H1 (cell line): ENCODE data around the gene ZNHIT3. TPM values are rescaled to one million over a fixed set of nuclear protein-coding genes. Genes with fewer than 3 reads are reported as not detected.

Experiments
- CTCF ChIA-PET: fragments of 300-600 bp; sonication (Branson Sonifier 250); formaldehyde crosslinking; loops from one replicate; lab custom pipeline; 2021; ENCODE audit not compliant: partially characterized antibody; lab: Charles Lee
- POLR2A ChIA-PET: fragments of 300-600 bp; sonication (Branson Sonifier 250); formaldehyde crosslinking; loops from one replicate; lab custom pipeline; 2021; ENCODE audit warnings: inconsistent platforms; ENCODE audit not compliant: partially characterized antibody; lab: Charles Lee
- DNase-seq, 2 experiments: peaks; one replicate each; pipeline versions ENCODE4 v3.0.0 to v3.0.0-alpha.2; 2010 to 2022; ENCODE audit warnings: low spot score in 2 of 2, low read depth in 1 of 2, mixed read lengths in 1 of 2
- FAIRE-seq: peaks from 2 replicates; lab custom pipeline; 2011; peaks lifted over from hg19 to GRCh38; lab: Jason Lieb, UNC
- H2AFZ ChIP-seq: 2 replicates; pipeline ENCODE4 v1.8.1; 2012; ENCODE audit warnings: low read length, inconsistent platforms
- H2AK5ac ChIP-seq: 2 replicates; pipeline ENCODE4 v1.6.1; 2013; ENCODE audit warnings: low read depth, low read length
- H2BK120ac ChIP-seq: replicated peaks from 2 replicates; pipeline ENCODE3; 2013; ENCODE audit warnings: low read depth, low read length, inconsistent platforms
- H2BK12ac ChIP-seq: 2 replicates; pipeline ENCODE4 v1.6.1; 2013; ENCODE audit warnings: low read depth, low read length
- H2BK15ac ChIP-seq: 2 replicates; pipeline ENCODE4 v1.6.1; 2013; ENCODE audit warnings: low read length
- H2BK20ac ChIP-seq: 2 replicates; pipeline ENCODE4 v1.6.1; 2013; ENCODE audit warnings: low read length
- H2BK5ac ChIP-seq: 2 replicates; pipeline ENCODE4 v1.6.1; 2013; ENCODE audit warnings: low read depth, low read length
- H3K14ac ChIP-seq: 2 replicates; pipeline ENCODE4 v1.6.1; 2013; ENCODE audit warnings: inconsistent platforms; ENCODE audit not compliant: insufficient read length
- H3K18ac ChIP-seq: 2 replicates; pipeline ENCODE4 v1.6.1; 2013; ENCODE audit warnings: low read length; ENCODE audit errors: extremely low read depth
- H3K23ac ChIP-seq: 2 replicates; pipeline ENCODE4 v1.6.1; 2013; ENCODE audit warnings: inconsistent platforms; ENCODE audit not compliant: insufficient read length
- H3K23me2 ChIP-seq: 2 replicates; pipeline ENCODE4 v1.6.1; 2013; ENCODE audit warnings: low read depth, low read length
- H3K27ac ChIP-seq: 2 replicates; pipeline ENCODE4 v1.6.1; 2011; ENCODE audit warnings: low read depth, low read length, inconsistent platforms
- H3K27me3 ChIP-seq, 4 experiments: replicated peaks in 1 of 4; 1 replicate in 1 of 4; 2 replicates in 3 of 4; pipeline versions ENCODE4 v1.6.1 to v1.8.1; 2011 to 2013; ENCODE audit warnings: low read length in 3 of 4, mild to moderate bottlenecking in 3 of 4, inconsistent platforms in 2 of 4, mixed read lengths in 2 of 4, moderate library complexity in 1 of 4; ENCODE audit not compliant: control insufficient read depth in 3 of 4, insufficient read depth in 3 of 4; ENCODE audit errors: extremely low read depth in 1 of 4
- H3K36me3 ChIP-seq, 4 experiments: 2 replicates each; pipeline versions ENCODE4 v1.6.1 to v1.8.1; 2011 to 2013; ENCODE audit warnings: mild to moderate bottlenecking in 4 of 4, low read length in 3 of 4, moderate library complexity in 2 of 4, control low read depth in 1 of 4, inconsistent platforms in 1 of 4; ENCODE audit not compliant: insufficient read depth in 4 of 4, control insufficient read depth in 2 of 4
- H3K4ac ChIP-seq: replicated peaks from 2 replicates; pipeline ENCODE3; 2013; ENCODE audit warnings: low read length, low read depth, mixed read lengths, inconsistent platforms; ENCODE audit not compliant: insufficient read length
- H3K4me1 ChIP-seq, 4 experiments: replicated peaks in 1 of 4; 1 replicate in 1 of 4; 2 replicates in 3 of 4; pipeline versions ENCODE4 v1.6.1 to v1.8.1; 2011 to 2013; ENCODE audit warnings: low read length in 3 of 4, inconsistent platforms in 2 of 4, mixed read lengths in 1 of 4; ENCODE audit not compliant: insufficient read depth in 4 of 4, control insufficient read depth in 3 of 4
- H3K4me2 ChIP-seq, 2 experiments: 2 replicates each; pipeline versions ENCODE4 v1.6.1 to v1.8.1; 2011 to 2013; ENCODE audit warnings: low read depth in 2 of 2, low read length in 2 of 2, control low read depth in 1 of 2, inconsistent platforms in 1 of 2, mild to moderate bottlenecking in 1 of 2; ENCODE audit not compliant: insufficient read depth in 1 of 2
- H3K4me3 ChIP-seq, 4 experiments: fragments of 200-600, 300-600 bp in 1 of 4; sonication (generic), shearing (Covaris generic), sonication (Bioruptor Twin) in 1 of 4; 2 replicates each; pipeline versions ENCODE4 v1.5.1 to v1.8.1; 2011 to 2016; ENCODE audit warnings: low read length in 4 of 4, low read depth in 3 of 4, control low read depth in 2 of 4, inconsistent platforms in 2 of 4, mild to moderate bottlenecking in 2 of 4, mixed read lengths in 1 of 4, moderate library complexity in 1 of 4; ENCODE audit not compliant: insufficient read depth in 2 of 4; ENCODE audit errors: extremely low read depth in 1 of 4
- H3K56ac ChIP-seq: replicated peaks from 2 replicates; pipeline ENCODE3; 2013; ENCODE audit warnings: low read depth, mild to moderate bottlenecking, mixed read lengths, low read length, inconsistent platforms; ENCODE audit not compliant: insufficient read length
- H3K79me1 ChIP-seq: 2 replicates; pipeline ENCODE4 v1.6.1; 2013; ENCODE audit warnings: low read depth, low read length, control low read depth
- H3K79me2 ChIP-seq, 2 experiments: 2 replicates each; pipeline versions ENCODE4 v1.6.1 to v1.8.1; 2012 to 2013; ENCODE audit warnings: low read length in 2 of 2, mild to moderate bottlenecking in 2 of 2, inconsistent platforms in 1 of 2; ENCODE audit not compliant: insufficient read depth in 2 of 2, control insufficient read depth in 1 of 2
- H3K9ac ChIP-seq, 4 experiments: replicated peaks in 1 of 4; 1 replicate in 1 of 4; 2 replicates in 3 of 4; pipeline versions ENCODE4 v1.6.1 to v1.8.1; 2011 to 2013; ENCODE audit warnings: low read depth in 3 of 4, low read length in 3 of 4, control low read depth in 2 of 4, mild to moderate bottlenecking in 2 of 4, moderate library complexity in 2 of 4, inconsistent platforms in 1 of 4; ENCODE audit errors: extremely low read depth in 1 of 4
- H3K9me3 ChIP-seq, 2 experiments: 2 replicates each; pipeline versions ENCODE4 v1.6.1 to v1.8.1; 2012 to 2013; ENCODE audit warnings: mild to moderate bottlenecking in 2 of 2, moderate library complexity in 2 of 2, control low read depth in 1 of 2, inconsistent platforms in 1 of 2, low read depth in 1 of 2, low read length in 1 of 2, mixed read lengths in 1 of 2; ENCODE audit not compliant: insufficient read depth in 2 of 2
- H4K20me1 ChIP-seq, 2 experiments: replicated peaks in 1 of 2; 2 replicates each; pipeline versions ENCODE3 to v1.8.1; 2011 to 2013; ENCODE audit warnings: inconsistent platforms in 2 of 2, low read length in 2 of 2, mild to moderate bottlenecking in 1 of 2; ENCODE audit not compliant: insufficient read depth in 2 of 2, control insufficient read depth in 1 of 2
- H4K5ac ChIP-seq: 2 replicates; pipeline ENCODE4 v1.6.1; 2013; ENCODE audit warnings: low read length, low read depth, mixed read lengths, inconsistent platforms; ENCODE audit not compliant: insufficient read length
- H4K8ac ChIP-seq: 2 replicates; pipeline ENCODE4 v1.8.0; 2013; ENCODE audit warnings: mild to moderate bottlenecking, moderate library complexity, low read length, inconsistent platforms; ENCODE audit not compliant: insufficient read depth; ENCODE audit errors: extremely low read depth
- H4K91ac ChIP-seq: replicated peaks from 2 replicates; pipeline ENCODE3; 2013; ENCODE audit warnings: low read length, mixed read lengths, inconsistent platforms; ENCODE audit not compliant: insufficient read length
- ASH2L ChIP-seq: fragments of 200-600, 300-600 bp; sonication (generic); IDR thresholded peaks from one replicate; pipeline ENCODE4 v1.7.1; 2017; ENCODE audit warnings: low read length
- ATF2 ChIP-seq: IDR thresholded peaks from 2 replicates; pipeline ENCODE4 v1.6.1; 2012; ENCODE audit warnings: low read length, inconsistent platforms
- BACH1 ChIP-seq: IDR thresholded peaks from 2 replicates; pipeline ENCODE4 v1.6.1; 2012; ENCODE audit warnings: low read length, improper control_type of control experiment
- CBX5 ChIP-seq: fragments of 300-800, 300-1000 bp; sonication (generic); IDR thresholded peaks from 2 replicates; pipeline ENCODE4 v1.7.1; 2016; ENCODE audit warnings: antibody characterized with exemption, low read length, low read depth
- EGR1 ChIP-seq: IDR thresholded peaks from 2 replicates; pipeline ENCODE4 v1.6.1; 2011; ENCODE audit warnings: low read depth, low read length, borderline replicate concordance
- POLR2AphosphoS5 ChIP-seq: IDR thresholded peaks from 2 replicates; pipeline ENCODE4 v1.6.1; 2011; ENCODE audit warnings: low read depth, low read length
- RBBP5 ChIP-seq: IDR thresholded peaks from 2 replicates; pipeline ENCODE4 v1.7.1; 2012; ENCODE audit warnings: low read depth, mild to moderate bottlenecking, inconsistent platforms, low read length, moderate library complexity, borderline replicate concordance
- SIRT6 ChIP-seq: IDR thresholded peaks from one replicate; pipeline ENCODE4 v1.7.1; 2012; ENCODE audit warnings: low read length, inconsistent platforms
- TBP ChIP-seq: IDR thresholded peaks from 2 replicates; pipeline ENCODE4 v1.6.1; 2011; ENCODE audit warnings: low read depth, low read length, improper control_type of control experiment
- TEAD4 ChIP-seq: IDR thresholded peaks from 2 replicates; pipeline ENCODE4 v1.6.1; 2012; ENCODE audit warnings: low read depth, low read length, inconsistent platforms, mixed read lengths
- WGBS, 2 experiments: shearing (Covaris generic) in 1 of 2; methylation state at CpG; one replicate each; pipeline versions ENCODE4 v1.1.6 to v1.1.7; 2013 to 2015; ENCODE audit warnings: low lambda C conversion rate in 2 of 2, mixed read lengths in 2 of 2, inconsistent platforms in 1 of 2, low coverage in 1 of 2, missing lambda C conversion rate in 1 of 2; ENCODE audit not compliant: insufficient replicate concordance in 2 of 2, insufficient coverage in 1 of 2, insufficient read length in 1 of 2; ENCODE audit errors: extremely low coverage in 1 of 2, missing lambda C conversion rate in 1 of 2; 5-methylcytosine and 5-hydroxymethylcytosine counted together
- polyA plus RNA-seq, 7 experiments: library from polyadenylated mRNA; depleted of rRNA in 3 of 7; stranded (reverse) in 5 of 7; unstranded in 2 of 7; fragments of >200 nt in 5 of 7; fragments of 200-250 nt in 2 of 7; gene quantifications; 1 replicate in 5 of 7; 2 replicates in 1 of 7; 4 replicates in 1 of 7; pipeline versions ENCODE4 v1.2.1 to v1.2.3, GENCODE V29; 2011 to 2013; ENCODE audit warnings: missing spikeins in 2 of 7, mixed read lengths in 2 of 7
- total RNA-seq: library from RNA; stranded (reverse); fragmentation: NEBNext Ultra II Directional; extraction: Animal tissue kit (Norgen Biotek cat#: 25700); gene quantifications from 2 replicates; pipeline ENCODE4 v1.2.1, GENCODE V29; 2021
- TF ChIP-seq, protein P1 (sequence below): IDR thresholded peaks from 2 replicates; pipeline ENCODE4 v1.6.1; 2011; ENCODE audit warnings: low read length, improper control_type of control experiment

The ZNHIT3 gene
- total and polyA plus RNA-seq, 2 of the 8 experiments (the other 6 are each of a cell fraction or from before 2014, with no cell fraction given): 59.1 to 147 TPM

DNA sequence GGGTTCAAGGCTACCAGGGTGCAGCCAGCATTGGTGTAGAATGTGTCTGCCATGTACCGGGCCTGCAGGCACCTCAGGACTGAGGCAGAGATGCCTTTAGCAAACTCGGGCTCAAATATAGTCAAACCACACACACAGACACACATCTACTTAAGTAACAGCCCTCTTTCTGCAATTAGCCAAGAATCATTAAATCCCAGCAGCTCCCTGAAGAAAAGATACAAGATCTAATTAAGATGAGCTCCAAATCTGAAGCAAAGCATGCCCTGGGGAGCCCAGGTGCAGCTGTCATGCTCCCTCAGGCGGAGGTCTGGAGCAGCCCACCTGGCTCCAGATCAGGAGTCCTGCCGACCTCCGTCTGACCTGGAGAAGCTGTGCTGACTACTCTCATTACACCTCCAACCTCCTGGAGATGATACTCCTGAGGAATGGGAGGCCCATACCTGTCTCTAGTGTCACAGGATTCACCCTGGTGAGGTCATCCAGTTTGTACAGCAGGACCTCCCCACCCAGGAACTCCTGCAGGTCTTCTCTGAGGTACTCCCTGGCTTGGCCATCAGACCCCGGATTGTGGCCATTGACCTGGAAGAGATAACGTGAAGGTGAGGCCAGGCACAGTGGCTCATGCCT is 41.3 kb downstream of the ZNHIT3 start:
- Histone ChIP-seq H3K36me3 (peaks cover 58 to 84% (median 76%) of the 10 kb centered on the region in 4 experiments), H2BK12ac (no peak overlapping the region), H3K9ac (no peak overlapping the region), H3K56ac (no peak overlapping the region), H3K14ac (no peak overlapping the region), H3K23me2 (0 out of 2 replicates have a peak, but pooled peaks cover 2% of the 10 kb centered on the region), H3K27ac (no peak overlapping the region), H3K4me2 (no peak overlapping the region), H4K91ac (no peak overlapping the region), H3K23ac (no peak overlapping the region), H3K18ac (no peak overlapping the region), H3K9me3 (no peaks in the 10 kb centered on the region), H2AFZ (no peak overlapping the region), H4K8ac (no peak overlapping the region; the same call in 1 of the 2 replicates), H2BK5ac (no peak overlapping the region), H3K79me2 (peaks cover 0 to 15% of the 10 kb centered on the region in 2 experiments; a peak in 2 of 4 replicates), H2BK20ac (no peak overlapping the region), H3K4me1 (no peaks in the 10 kb centered on the region), H3K4me3 (no peak overlapping the region), H2BK15ac (no peak overlapping the region), H3K27me3 (no peaks in the 10 kb centered on the region), H4K5ac (no peak overlapping the region), H3K4ac (no peak overlapping the region), H3K79me1 (peaks cover 3% of the 10 kb centered on the region; the same call in 1 of the 2 replicates), H2BK120ac (no peak overlapping the region), H2AK5ac (no peak overlapping the region), H4K20me1 (peaks cover 6 to 10% of the 10 kb centered on the region in 2 experiments)
- POLR2A ChIA-PET: interaction anchor here (1.0 to 7.7 kb wide), 7 partner anchors 9 to 47 kb away, joined by 3 to 89 read pairs (median 5); no protein-coding TSS in a partner anchor
- 95% methylated on average over 7 of the region's 7 CpGs; no CpG with 5 or more reads in 1 of the 2 experiments for WGBS, 2 experiments
- CTCF ChIA-PET: no interaction called here
- DNase-seq: no peak
- no peak for FAIRE-seq
- TF ChIP-seq EGR1 (no peak), TBP (no peak), CBX5 (no peak), ATF2 (no peak), TEAD4 (no peak), RBBP5 (no peak), POLR2AphosphoS5 (no peak), ASH2L (no peak), SIRT6 (no peak), BACH1 (no peak)
- TF ChIP-seq, protein P1, sequence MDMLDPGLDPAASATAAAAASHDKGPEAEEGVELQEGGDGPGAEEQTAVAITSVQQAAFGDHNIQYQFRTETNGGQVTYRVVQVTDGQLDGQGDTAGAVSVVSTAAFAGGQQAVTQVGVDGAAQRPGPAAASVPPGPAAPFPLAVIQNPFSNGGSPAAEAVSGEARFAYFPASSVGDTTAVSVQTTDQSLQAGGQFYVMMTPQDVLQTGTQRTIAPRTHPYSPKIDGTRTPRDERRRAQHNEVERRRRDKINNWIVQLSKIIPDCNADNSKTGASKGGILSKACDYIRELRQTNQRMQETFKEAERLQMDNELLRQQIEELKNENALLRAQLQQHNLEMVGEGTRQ: no peak
